DOHH2 (cell line): ENCODE data around the gene TOPBP1.
A peak's percentile ranks its signal among the peaks of the same experiment; 100 is the strongest.

ENCODE experiments used
- H3F3A ChIP-seq: fragments of 200-600 bp; sonication (generic), shearing (Covaris generic); 2 replicates; pipeline ENCODE4 v1.6.0; 2016; ENCODE audit warnings: antibody characterized with exemption, mild to moderate bottlenecking; ENCODE audit not compliant: control insufficient read depth, insufficient read depth
- H3K27ac ChIP-seq: fragments of 200-600 bp; sonication (generic); 2 replicates; pipeline ENCODE4 v1.5.1; 2014; ENCODE audit warnings: low read depth, mild to moderate bottlenecking, low read length, moderate library complexity
- H3K27me3 ChIP-seq: fragments of 200-600 bp; sonication (generic); 2 replicates; pipeline ENCODE4 v1.6.1; 2014; ENCODE audit warnings: mild to moderate bottlenecking, low read length, mixed read lengths; ENCODE audit not compliant: control insufficient read depth
- H3K36me3 ChIP-seq: fragments of 200-600 bp; sonication (generic); 2 replicates; pipeline ENCODE4 v1.6.1; 2014; ENCODE audit warnings: mild to moderate bottlenecking, low read length, moderate library complexity, mixed read lengths; ENCODE audit not compliant: control insufficient read depth
- H3K4me1 ChIP-seq: fragments of 200-600 bp; sonication (generic); 2 replicates; pipeline ENCODE4 v1.6.1; 2014; ENCODE audit warnings: mild to moderate bottlenecking, low read length, mixed read lengths; ENCODE audit not compliant: control insufficient read depth
- H3K4me2 ChIP-seq: fragments of 200-600 bp; sonication (generic); 2 replicates; pipeline ENCODE4 v1.6.0; 2014; ENCODE audit warnings: mild to moderate bottlenecking, low read length, moderate library complexity
- H3K4me3 ChIP-seq: fragments of 200-600 bp; sonication (generic); 2 replicates; pipeline ENCODE4 v1.5.1; 2014; ENCODE audit warnings: mild to moderate bottlenecking, low read length, mixed read lengths
- H3K79me2 ChIP-seq: fragments of 200-600 bp; sonication (generic); 2 replicates; pipeline ENCODE4 v1.6.1; 2014; ENCODE audit warnings: mild to moderate bottlenecking, low read length, mixed read lengths; ENCODE audit not compliant: control insufficient read depth
- H3K9me2 ChIP-seq: fragments of 200-600 bp; sonication (generic); replicated peaks from 2 replicates; pipeline ENCODE4 v1.6.1; 2014; ENCODE audit warnings: mild to moderate bottlenecking, low read length, mixed read lengths; ENCODE audit not compliant: control insufficient read depth
- H3K9me3 ChIP-seq: fragments of 200-600 bp; sonication (generic); 2 replicates; pipeline ENCODE4 v1.6.1; 2014; ENCODE audit warnings: antibody characterized with exemption, low read length, mixed read lengths; ENCODE audit not compliant: control insufficient read depth, insufficient read depth
- H4K20me1 ChIP-seq: fragments of 200-600 bp; sonication (generic); 2 replicates; pipeline ENCODE4 v1.6.0; 2014; ENCODE audit warnings: low read depth, mild to moderate bottlenecking, antibody characterized with exemption, low read length, moderate library complexity; ENCODE audit not compliant: control insufficient read depth, insufficient read depth
- CTCF ChIP-seq: fragments of 200-600 bp; sonication (generic); IDR thresholded peaks from one replicate; pipeline ENCODE4 v1.5.1; 2014; ENCODE audit warnings: antibody characterized with exemption, mild to moderate bottlenecking, low read depth, low read length; ENCODE audit not compliant: poor library complexity, severe bottlenecking
- EZH2phosphoT487 ChIP-seq: fragments of 200-600 bp; sonication (generic); IDR thresholded peaks from 2 replicates; pipeline ENCODE4 v1.6.1; 2017; ENCODE audit warnings: borderline replicate concordance, mild to moderate bottlenecking, antibody characterized with exemption, low read length, moderate library complexity, mixed read lengths

The TOPBP1 gene

GRCh38 chr3:133659806-133660205 lies 1.9 kb downstream of the TOPBP1 start:
- no peak overlapping the region for H3K27ac ChIP-seq
- H3K36me3 ChIP-seq: peaks cover 65% of the 10 kb centered on the region
- peaks cover 12% of the 10 kb centered on the region for H3F3A ChIP-seq
- no peaks in the 10 kb centered on the region for H3K27me3 ChIP-seq
- H3K9me3 ChIP-seq: no peaks in the 10 kb centered on the region
- no peaks in the 10 kb centered on the region for H3K9me2 ChIP-seq
- peaks cover 6% of the 10 kb centered on the region; the same call in 1 of the 2 replicates for H4K20me1 ChIP-seq
- TF ChIP-seq CTCF (no peak), EZH2phosphoT487 (no peak)
- H3K79me2 ChIP-seq: peaks cover 72% of the 10 kb centered on the region
- H3K4me1 ChIP-seq: peaks cover 33% of the 10 kb centered on the region
- H3K4me2 ChIP-seq: peak overlapping the region; percentile 97
- peak overlapping the region; percentile 98 for H3K4me3 ChIP-seq

- Histone ChIP-seq H3K27me3 (no peaks in the 10 kb centered on the region), H3K79me2 (peaks cover 64% of the 10 kb centered on the region)
- no peak for TF ChIP-seq CTCF
- no peak for TF ChIP-seq EZH2phosphoT487
Measured at GRCh38 chr3:133655731-133656515, 5.8 kb downstream of the TOPBP1 start.

GRCh38 chr3:133649486-133650068 lies 12.2 kb downstream of the TOPBP1 start:
- Histone ChIP-seq H3K9me2 (no peaks in the 10 kb centered on the region), H3K4me2 (no peak overlapping the region), H3K36me3 (peaks cover 91% of the 10 kb centered on the region), H3K27me3 (no peaks in the 10 kb centered on the region), H3K4me3 (no peak overlapping the region), H3F3A (peaks cover 23% of the 10 kb centered on the region; the same call in 1 of the 2 replicates), H3K9me3 (no peaks in the 10 kb centered on the region), H3K4me1 (no peaks in the 10 kb centered on the region), H3K79me2 (peaks cover 47% of the 10 kb centered on the region), H3K27ac (no peak overlapping the region), H4K20me1 (no peaks in the 10 kb centered on the region)
- no peak for TF ChIP-seq EZH2phosphoT487
- TF ChIP-seq CTCF: no peak

More at GRCh38 chr3:133655731-133656515, 5.8 kb downstream of the TOPBP1 start:
- Histone ChIP-seq H3K9me2 (no peaks in the 10 kb centered on the region), H3K27ac (no peak overlapping the region), H3K4me2 (no peak overlapping the region), H3K4me3 (no peak overlapping the region), H3K4me1 (peaks cover 17% of the 10 kb centered on the region), H3K36me3 (peaks cover 93% of the 10 kb centered on the region), H3K9me3 (no peaks in the 10 kb centered on the region), H3F3A (peaks cover 26% of the 10 kb centered on the region), H4K20me1 (peaks cover 6% of the 10 kb centered on the region; the same call in 1 of the 2 replicates)
